ENCODE results near the gene SLC43A1. TPM values are rescaled to one million over a fixed set of nuclear protein-coding genes. Genes with fewer than 3 reads are reported as not detected.

Gene SLC43A1
- total RNA-seq, 2 experiments from 2014 or later, result 32.1 to 34.0 TPM

GRCh38 chr11:57436031-57436430 lies 79.5 kb downstream of the SLC43A1 start:
- Mint-ChIP-seq H3K4me1 (ENCODE audit: low read depth) (peaks cover 10% of the 10 kb centered on the region), H3K27ac (no peak overlapping the region), H3K36me3 (ENCODE audit: low read depth) (no peaks in the 10 kb centered on the region), H3K9me3 (no peaks in the 10 kb centered on the region), H3K27me3 (no peaks in the 10 kb centered on the region), H3K4me3 (no peak overlapping the region)
- no peak for DNase-seq
- intact Hi-C loops (cut with micrococcal nuclease), result no loop called here
- TF ChIP-seq CTCF (IDR thresholded peaks at IDR 0.05), result no peak
- POLR2A ChIA-PET, result interaction anchor here (0.6 to 2.2 kb wide), 2 partner anchors 10 to 250 kb away, joined by 3 to 9 read pairs; partner anchors contain the start of gene SLC43A3
- no peak for ATAC-seq
- CTCF ChIA-PET, result interaction anchor here (0.7 to 2.6 kb wide), 3 partner anchors 8 to 91 kb away, joined by 3 to 17 read pairs (median 5); no protein-coding TSS in a partner anchor

GRCh38 chr11:57434640-57435546 lies 80.6 kb downstream of the SLC43A1 start:
- Mint-ChIP-seq H3K9me3 (no peaks in the 10 kb centered on the region), H3K4me3 (no peak overlapping the region), H3K36me3 (ENCODE audit: low read depth) (no peaks in the 10 kb centered on the region), H3K27me3 (no peaks in the 10 kb centered on the region), H3K27ac (no peak overlapping the region), H3K4me1 (ENCODE audit: low read depth) (peaks cover 10% of the 10 kb centered on the region)
- intact Hi-C loops (cut with micrococcal nuclease), result no loop called here
- CTCF ChIA-PET, result interaction anchor here (1.0 to 3.3 kb wide), 2 partner anchors 22 to 84 kb away, joined by 3 to 16 read pairs; no protein-coding TSS in a partner anchor
- no peak for DNase-seq
- TF ChIP-seq CTCF (IDR thresholded peaks at IDR 0.05), result no peak
- POLR2A ChIA-PET, result no interaction called here
- ATAC-seq, result no peak

Other genes with a start within 250 kb of the SLC43A1 start
- 10 to 100 TPM; 18.4 to 23.2 TPM for gene TNKS1BP1, start 190.8 kb downstream of the SLC43A1 start, total RNA-seq
- 100 to 1,000 TPM; 284 to 290 TPM for gene SSRP1, start 179.8 kb downstream of the SLC43A1 start, total RNA-seq
- not detected for gene P2RX3, start 177.3 kb downstream of the SLC43A1 start, total RNA-seq
- not detected for gene PRG3, start 134.6 kb downstream of the SLC43A1 start, total RNA-seq
- 1 to 10 TPM in 1 of 2 experiments, under 1 TPM in 1; 0.43 to 2.3 TPM for gene PRG2, start 125.1 kb downstream of the SLC43A1 start, total RNA-seq
- gene SLC43A3, start 88.6 kb downstream of the SLC43A1 start, total RNA-seq, result 100 to 1,000 TPM; 294 to 300 TPM
- gene RTN4RL2, start 55.2 kb downstream of the SLC43A1 start, total RNA-seq, result under 1 TPM; 0.23 to 0.27 TPM
- 10 to 100 TPM; 75.2 to 84.2 TPM for gene TIMM10, start 15.1 kb upstream of the SLC43A1 start, total RNA-seq
- gene SMTNL1, start 21.9 kb upstream of the SLC43A1 start, total RNA-seq, result not detected
- 100 to 1,000 TPM; 148 to 159 TPM for gene UBE2L6, start 52.0 kb upstream of the SLC43A1 start, total RNA-seq
- gene SERPING1, start 82.0 kb upstream of the SLC43A1 start, total RNA-seq, result not detected
- gene YPEL4, start 134.2 kb upstream of the SLC43A1 start, total RNA-seq, result under 1 TPM; 0.43 to 0.54 TPM
- gene CLP1, start 142.1 kb upstream of the SLC43A1 start, total RNA-seq, result 10 to 100 TPM; 16.2 to 16.9 TPM
- 10 to 100 TPM; 53.7 to 54.8 TPM for gene ZDHHC5, start 152.4 kb upstream of the SLC43A1 start, total RNA-seq
- 10 to 100 TPM in 1 of 2 experiments, 1 to 10 TPM in 1; 9.1 to 10.3 TPM for gene MED19, start 196.5 kb upstream of the SLC43A1 start, total RNA-seq
- gene TMX2, start 196.9 kb upstream of the SLC43A1 start, total RNA-seq, result 10 to 100 TPM; 53.1 to 58.6 TPM
- gene SELENOH, start 225.8 kb upstream of the SLC43A1 start, total RNA-seq, result 100 to 1,000 TPM; 257 to 265 TPM
- not detected for gene BTBD18, start 236.1 kb upstream of the SLC43A1 start, total RNA-seq
- 1 to 10 TPM; 7.3 to 7.9 TPM for gene CTNND1, start 246.1 kb upstream of the SLC43A1 start, total RNA-seq

Measured in activated CD8-positive, alpha-beta T cell treated with anti-CD3 and anti-CD28 coated beads for 36 hours (primary cell).